ENCODE measurements around the gene ARHGEF16.

The ARHGEF16 gene

DNA sequence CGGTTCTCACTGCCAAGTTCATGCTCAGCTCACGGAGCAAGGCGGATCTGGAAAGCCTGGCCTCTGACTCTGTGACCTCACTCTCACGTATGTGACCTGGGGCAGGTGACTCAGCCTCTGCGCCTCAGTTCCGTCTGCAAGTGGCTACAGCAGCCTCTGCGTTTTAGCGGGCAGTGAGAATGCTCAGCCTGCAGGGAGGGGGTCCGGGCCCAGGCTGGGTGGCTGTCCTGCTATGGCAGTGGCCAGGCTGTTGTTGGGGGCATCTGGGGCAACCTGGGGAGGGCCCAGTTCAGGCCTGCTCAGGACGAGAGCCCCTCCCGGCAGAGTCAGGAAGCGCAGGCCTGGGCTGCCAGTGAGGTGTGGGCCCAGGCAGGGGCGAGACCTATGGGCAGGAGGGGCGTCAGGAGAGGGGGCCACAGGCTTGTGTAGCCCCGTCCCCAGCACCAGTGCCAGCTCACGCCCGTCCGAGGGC, 27.9 kb downstream of the ARHGEF16 start:
- DNase-seq (ENCODE audit: low read depth): peak; percentile 48

GRCh38 chr1:3483380-3483779, 28.9 kb downstream of the ARHGEF16 start:
- DNase-seq (ENCODE audit: low read depth): no peak

DNA sequence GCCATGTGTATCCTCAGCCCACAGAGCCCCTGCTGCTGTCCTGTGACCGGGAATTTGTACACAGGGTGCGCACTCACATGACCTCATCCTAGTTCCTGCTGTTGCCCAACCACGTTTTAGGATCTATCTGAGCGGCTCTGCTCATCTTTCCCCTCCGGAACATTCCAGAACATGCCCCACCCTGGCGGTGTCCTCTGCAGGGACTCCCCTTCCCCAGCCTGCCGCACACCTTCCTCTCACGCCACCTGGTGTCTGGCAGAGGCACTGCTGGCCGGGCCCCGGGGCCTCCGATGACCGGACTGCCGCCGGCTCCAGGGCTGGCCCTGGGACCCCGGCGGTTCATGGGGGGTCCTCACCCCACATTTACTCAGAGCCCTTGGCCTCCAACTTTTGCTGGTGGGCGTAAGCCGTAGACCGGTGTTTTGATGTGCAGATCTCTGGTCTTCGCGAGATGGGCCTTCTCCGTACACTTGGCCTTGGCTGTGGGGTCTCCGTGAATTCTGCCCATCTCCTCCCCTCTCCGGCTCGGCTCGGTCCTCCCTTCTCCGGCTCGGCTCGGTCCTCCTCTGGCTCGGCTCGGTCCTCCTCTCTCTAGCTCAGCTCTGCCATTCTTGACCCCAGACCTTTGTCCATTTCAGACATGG, 29.5 kb downstream of the ARHGEF16 start:
- DNase-seq (ENCODE audit: low read depth): peak; percentile 49

GRCh38 chr1:3485016-3485415, 30.6 kb downstream of the ARHGEF16 start:
- no peak for DNase-seq (ENCODE audit: low read depth)

DNA sequence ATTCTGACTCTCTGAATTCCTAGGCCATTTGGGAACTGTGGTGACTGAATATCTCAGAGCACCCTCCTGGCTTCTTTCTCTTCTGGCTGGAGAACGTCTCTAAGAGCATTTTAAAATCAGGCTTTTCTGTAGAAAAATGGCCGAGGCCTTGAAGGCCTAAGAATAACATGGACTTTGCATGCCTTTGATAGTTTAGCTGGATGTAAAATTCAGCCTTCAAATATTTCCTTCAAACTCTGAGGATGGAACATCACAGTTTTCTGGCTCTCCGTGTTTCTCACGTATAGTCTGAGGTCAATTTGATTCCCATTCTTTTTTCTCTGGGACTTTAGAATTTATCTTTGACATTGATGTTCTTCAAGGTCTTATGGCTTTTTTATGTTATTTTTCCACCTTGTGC, 34.0 kb downstream of the ARHGEF16 start:
- no peak for DNase-seq (ENCODE audit: low read depth)

- DNase-seq (ENCODE audit: low read depth): no peak
Observed at GRCh38 chr1:3490046-3490745, 35.7 kb downstream of the ARHGEF16 start.

DNA sequence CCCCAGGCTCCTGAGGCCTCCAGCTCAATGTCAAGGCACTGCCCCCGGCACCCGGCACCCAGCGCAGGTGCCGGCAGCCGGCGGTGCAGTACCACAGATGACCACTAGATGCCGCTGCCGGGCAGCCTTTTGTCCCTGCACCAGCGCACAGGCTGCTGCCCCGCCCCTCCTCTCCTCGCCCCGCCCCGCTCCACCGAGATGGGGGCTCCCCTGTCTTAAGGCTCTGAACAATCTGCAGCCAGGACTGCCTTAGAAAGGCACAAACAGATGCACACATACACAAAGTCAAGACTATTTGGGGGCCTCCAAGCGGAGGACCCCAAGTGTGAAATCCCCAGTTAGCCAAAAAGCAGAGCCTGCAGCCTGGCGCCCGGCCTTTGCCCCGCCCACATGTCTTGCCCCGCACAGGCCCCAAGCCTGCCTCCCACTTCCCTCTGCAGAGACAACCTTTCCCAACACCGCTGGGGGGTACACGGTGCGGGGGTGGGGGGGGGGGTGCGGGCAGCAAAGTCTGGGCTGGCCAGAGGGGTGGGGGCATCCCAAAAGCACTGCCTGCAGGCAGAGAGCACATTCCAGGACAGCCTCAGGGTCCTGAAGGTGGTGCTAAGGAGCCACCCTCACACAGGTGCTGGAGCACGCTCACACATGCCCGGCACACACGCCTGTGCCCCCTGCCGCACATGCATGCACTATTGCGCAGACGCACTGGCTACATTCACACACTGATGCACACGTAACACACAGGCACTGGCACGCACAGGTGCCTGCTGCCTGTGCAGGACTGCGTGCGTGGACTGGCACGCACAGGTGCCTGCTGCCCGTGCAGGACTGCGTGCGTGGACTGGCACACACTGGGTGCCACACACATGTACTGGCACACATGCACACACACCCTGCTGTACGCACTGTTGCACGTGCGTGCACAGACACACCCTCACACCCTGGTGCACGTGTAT, 37.1 kb downstream of the ARHGEF16 start:
- DNase-seq (ENCODE audit: low read depth): peak; percentile 67

DNA sequence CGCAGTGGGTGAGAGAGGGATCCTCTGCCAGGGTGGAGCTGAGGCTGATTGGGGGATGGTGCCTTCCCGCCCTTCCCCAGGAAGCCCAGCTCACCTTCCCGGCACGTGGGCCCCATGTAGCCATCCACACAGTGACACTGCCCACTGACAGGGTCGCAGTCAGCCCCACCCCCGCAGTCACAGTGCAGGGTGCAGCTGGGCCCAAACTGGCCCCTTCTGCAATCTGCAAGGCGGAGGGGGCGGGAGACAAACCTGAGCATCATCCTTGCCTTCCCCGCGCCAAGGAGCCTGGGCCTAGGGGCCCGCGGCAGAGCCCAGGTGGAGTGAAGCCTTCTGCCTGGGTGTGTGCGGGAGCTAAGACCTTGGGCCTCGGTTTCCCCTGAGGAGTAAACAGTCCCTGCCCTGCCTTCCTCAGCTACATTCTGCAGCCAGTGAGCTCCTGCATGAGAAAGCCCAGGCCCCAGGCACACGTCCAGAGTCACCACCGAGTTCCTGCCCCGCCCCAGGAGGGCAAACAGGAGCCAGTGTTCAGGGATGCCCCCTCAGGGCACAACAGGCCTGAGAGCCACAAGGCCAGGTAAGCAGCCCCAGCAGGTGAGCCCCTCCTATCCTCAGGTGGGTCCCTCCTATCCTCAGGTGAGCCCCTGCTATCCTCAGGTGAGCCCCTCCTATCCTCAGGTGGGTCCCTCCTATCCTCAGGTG, 38.2 kb downstream of the ARHGEF16 start:
- no peak for DNase-seq (ENCODE audit: low read depth)

DNA sequence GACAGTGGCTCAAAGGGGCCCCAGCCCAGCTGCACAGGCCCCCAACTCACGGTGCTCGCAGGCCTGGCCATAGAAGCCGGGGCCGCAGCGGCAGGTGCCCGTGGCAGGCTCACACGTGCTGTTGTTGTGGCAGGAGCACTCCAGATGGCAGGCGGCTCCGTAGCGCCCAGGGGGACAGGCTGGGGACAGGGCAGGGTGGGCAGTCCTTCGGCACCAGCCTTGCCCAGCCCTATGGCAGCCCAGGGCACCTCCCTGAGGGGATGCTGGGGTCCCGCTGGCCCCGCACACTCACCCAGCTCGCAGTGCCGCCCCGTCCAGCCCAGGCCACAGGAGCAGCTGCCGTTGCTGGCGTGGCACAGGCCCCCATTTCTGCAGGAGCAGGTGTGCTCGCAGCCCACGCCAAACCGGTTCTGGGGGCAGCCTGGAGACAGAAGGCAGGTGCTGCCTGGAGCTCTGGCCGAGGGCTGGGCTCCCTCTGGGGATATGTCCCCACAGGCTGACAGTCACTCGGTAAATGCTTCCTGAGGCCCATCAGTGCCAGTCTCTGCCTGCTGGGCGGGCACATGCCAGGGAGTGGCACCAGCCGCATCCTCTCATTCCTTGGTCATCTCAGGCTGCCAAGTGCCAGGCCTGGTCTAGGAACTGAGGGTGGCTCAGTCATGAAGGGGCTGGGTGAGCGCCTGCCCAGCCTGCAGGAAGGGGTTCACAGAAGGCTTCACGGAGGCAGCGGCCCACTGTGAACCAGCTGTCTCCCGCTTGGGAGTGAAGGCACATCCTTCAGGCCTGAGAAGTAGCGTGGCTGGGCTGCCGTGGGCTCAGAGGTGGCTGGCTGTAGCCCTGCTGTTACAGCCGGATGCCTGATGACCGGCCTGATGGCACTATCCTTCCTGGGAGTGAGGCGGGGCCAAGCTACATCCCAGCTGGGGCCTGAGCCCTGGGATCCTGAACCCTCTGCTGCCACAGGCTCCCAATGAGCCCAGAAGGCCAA, 40.1 kb downstream of the ARHGEF16 start:
- DNase-seq (ENCODE audit: low read depth): no peak

DNA sequence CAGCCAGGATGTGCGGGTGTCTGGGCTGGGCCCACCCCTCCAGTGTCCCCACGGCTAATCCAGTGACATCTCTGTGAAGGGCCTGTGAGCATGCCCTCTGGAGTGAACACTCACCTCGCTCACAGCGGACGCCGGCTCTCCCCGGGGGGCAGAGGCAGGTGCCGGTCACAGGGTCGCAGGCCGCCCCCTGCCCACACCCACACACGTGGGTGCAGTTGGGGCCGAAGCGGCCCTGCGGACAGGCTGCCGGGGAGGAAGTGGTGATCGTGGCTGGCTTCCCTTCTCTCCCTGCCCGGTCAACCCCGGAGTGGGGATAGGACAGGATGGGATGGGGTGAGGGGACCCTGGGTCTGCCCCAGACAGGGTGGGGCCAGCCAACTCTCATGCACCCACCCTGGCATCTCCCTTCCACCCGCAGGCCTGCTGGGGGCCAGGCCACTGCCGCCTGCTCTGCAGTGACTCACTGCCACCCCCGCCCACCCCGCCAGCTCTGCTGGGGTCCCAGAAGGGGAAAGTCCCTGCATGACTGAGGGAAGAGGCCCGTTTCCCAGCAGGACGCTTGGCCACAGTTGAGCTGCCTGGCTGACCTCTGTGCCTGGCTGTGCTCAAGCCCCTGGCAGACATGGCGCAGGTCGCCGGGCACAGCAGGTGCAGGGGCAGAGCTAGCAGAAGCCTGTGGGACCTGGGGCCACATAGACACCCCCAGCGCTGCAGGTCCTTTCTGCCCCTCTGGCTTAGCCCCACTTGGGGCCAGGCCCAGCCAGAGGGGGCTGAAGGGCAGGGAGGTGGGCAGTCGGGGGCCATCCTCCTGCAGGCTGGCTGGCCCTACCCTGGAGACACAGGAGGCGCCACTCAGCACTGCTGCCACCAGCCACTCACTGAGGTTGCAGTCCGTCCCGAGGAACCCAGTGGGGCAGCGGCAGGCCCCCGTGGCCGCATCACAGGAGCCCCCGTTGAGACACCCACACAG, 41.6 kb downstream of the ARHGEF16 start:
- peak; percentile 65 for DNase-seq (ENCODE audit: low read depth)

- DNase-seq (ENCODE audit: low read depth): no peak
Observed at GRCh38 chr1:3496916-3497315, 42.5 kb downstream of the ARHGEF16 start.

- no peak for DNase-seq (ENCODE audit: low read depth)
Observed at GRCh38 chr1:3497521-3497920, 43.1 kb downstream of the ARHGEF16 start.

- DNase-seq (ENCODE audit: low read depth): no peak
Observed at GRCh38 chr1:3498246-3498930, 43.9 kb downstream of the ARHGEF16 start.

- DNase-seq (ENCODE audit: low read depth): no peak
Observed at GRCh38 chr1:3498986-3499385, 44.5 kb downstream of the ARHGEF16 start.

GRCh38 chr1:3499611-3500010, 45.1 kb downstream of the ARHGEF16 start:
- no peak for DNase-seq (ENCODE audit: low read depth)

DNA sequence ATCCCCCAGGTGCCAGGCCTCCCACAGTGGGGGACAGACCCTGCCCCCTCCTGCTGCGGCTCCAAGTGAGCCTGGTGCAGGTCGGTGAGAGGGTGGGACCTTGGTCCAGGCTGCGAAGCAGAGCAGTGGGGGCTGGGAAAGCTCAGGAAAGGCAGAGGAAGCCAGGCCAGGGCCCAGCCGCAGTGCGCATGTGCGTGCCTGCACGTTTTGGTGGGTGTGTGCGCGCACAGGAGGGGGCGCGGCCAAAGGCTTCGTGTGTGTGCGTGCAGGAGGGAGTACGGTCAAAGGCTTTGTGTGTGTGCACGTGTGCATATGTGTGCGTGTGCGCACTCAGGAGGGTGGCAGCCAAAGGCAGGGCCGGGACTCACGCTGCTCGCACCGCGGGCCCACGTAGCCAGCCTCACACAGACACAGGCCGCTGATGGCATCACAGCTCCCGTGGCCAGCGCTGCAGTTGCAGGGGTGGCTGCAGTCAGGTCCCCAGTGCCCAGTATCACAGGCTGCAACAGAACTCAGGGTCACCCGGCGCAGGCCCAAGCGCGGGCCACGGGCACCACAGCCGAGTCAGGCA, 45.9 kb downstream of the ARHGEF16 start:
- DNase-seq (ENCODE audit: low read depth): no peak

DNA sequence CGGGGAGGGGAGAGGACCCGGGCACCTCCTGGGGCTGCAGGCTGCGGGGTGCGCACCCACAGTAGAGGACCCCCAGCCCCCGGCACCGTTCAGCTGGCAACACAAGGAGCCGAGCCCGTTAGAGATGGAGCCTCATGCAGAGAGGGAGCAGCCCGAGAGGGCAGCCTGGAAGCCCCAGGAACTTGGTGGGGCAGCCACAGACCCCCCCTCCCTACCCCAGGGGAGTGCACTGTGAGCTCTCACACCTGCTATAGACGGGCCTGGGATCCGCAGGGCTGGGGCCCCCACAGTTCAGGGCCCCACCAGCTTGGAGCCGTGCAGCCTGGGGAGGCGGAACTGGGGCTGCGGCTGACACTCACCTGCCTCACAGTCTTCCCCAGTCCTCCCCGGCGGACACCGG, 47.0 kb downstream of the ARHGEF16 start:
- no peak for DNase-seq (ENCODE audit: low read depth)

DNA sequence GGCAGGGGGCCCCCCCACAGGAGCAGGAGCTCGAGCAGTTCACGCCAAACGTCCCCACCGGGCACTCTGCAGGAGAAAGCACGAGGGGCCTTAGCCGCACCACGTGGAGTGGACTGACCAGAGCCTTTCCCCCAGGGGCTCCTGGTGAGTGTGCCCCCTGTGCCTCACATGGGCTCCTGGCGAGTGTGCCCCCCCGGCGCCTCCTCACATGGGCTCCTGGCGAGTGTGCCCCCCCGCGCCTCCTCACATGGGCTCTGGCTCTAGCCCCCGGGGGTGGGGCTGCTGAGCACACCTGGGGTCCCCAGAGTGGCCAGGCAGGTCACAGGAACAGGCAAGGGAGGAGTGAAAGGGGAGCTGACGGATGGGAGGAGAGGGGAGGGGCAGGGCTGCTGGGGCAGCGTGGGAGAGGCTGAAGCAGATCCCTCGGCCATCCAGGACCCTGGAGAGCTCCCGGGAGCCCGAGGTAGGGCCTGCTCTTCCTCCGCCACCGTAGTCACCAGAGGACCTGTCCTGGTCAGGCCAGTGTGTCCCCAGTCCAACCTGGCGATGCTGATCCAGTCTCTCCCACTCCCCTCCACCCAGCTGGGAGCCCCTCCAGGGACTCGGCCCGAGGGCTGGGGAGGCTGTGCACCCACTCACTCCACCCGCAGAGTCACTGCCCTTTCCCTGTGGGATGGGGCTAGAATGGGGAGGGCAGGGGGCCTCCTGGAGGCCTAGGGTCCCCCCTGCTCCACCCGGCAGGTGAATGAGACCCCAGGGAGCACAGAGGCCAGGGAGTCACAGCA, 47.6 kb downstream of the ARHGEF16 start:
- peak; percentile 38 for DNase-seq (ENCODE audit: low read depth)

All from EH (cell line).